Body of pancreas (tissue), 4 donors: Measurements from ENCODE around the gene HTRA2.

Experiments
- CTCF ChIP-seq, 7 experiments: fragments of 450-650 bp in 4 of 7; fragments of 200-600 bp in 3 of 7; sonication (generic) in 3 of 7; IDR thresholded peaks; one replicate each; pipeline ENCODE4 v1.5.1; 2016 to 2019; ENCODE audit warnings: antibody characterized with exemption in 7 of 7
- POLR2A ChIP-seq, 3 donors: fragments of 450-650 bp; IDR thresholded peaks; one replicate each; pipeline ENCODE4 v1.6.1; 2016; ENCODE audit warnings: antibody characterized with exemption in 3 of 3, mild to moderate bottlenecking in 2 of 3

- TF ChIP-seq CTCF (IDR thresholded peaks at IDR 0.05) = no peak
- TF ChIP-seq POLR2A (IDR thresholded peaks at IDR 0.05) = no peak
These were observed 34.5 kb downstream of the HTRA2 start for GRCh38 chr2:74564222-74564621.
